Measurements from ENCODE around the gene LGR5. TPM values are rescaled to one million over a fixed set of nuclear protein-coding genes. Genes with fewer than 3 reads are reported as not detected.
"Not testable (repeated sequence)": the region's sequence is repeated elsewhere in the genome, so short reads cannot be mapped to it uniquely, and the experiment has no call there.

The LGR5 gene
- total RNA-seq, 2 experiments from 2014 or later = not detected

- ATAC-seq (ENCODE audit: low read depth) = no peak
- no peak overlapping the region for H3K4me3 Mint-ChIP-seq
- H3K4me1 Mint-ChIP-seq = no peaks in the 10 kb centered on the region
- peaks cover 19% of the 10 kb centered on the region for H3K27me3 Mint-ChIP-seq
- no peak overlapping the region for H3K27ac Mint-ChIP-seq
- DNase-seq = no peak
- no peaks in the 10 kb centered on the region for H3K36me3 Mint-ChIP-seq
- no peaks in the 10 kb centered on the region for H3K9me3 Mint-ChIP-seq
- POLR2A ChIA-PET = no interaction called here
These were observed 29.7 kb downstream of the LGR5 start for GRCh38 chr12:71469258-71469750.

GRCh38 chr12:71472441-71472911 lies 32.9 kb downstream of the LGR5 start:
- H3K36me3 Mint-ChIP-seq = no peaks in the 10 kb centered on the region
- H3K27ac Mint-ChIP-seq = no peak overlapping the region
- no peak overlapping the region for H3K4me3 Mint-ChIP-seq
- POLR2A ChIA-PET = no interaction called here
- DNase-seq = no peak
- peaks cover 7% of the 10 kb centered on the region for H3K27me3 Mint-ChIP-seq
- ATAC-seq (ENCODE audit: low read depth) = no peak
- no peaks in the 10 kb centered on the region for H3K4me1 Mint-ChIP-seq
- H3K9me3 Mint-ChIP-seq = no peaks in the 10 kb centered on the region

GRCh38 chr12:71474791-71475190 lies 35.2 kb downstream of the LGR5 start:
- Mint-ChIP-seq H3K36me3 (no peaks in the 10 kb centered on the region), H3K4me1 (no peaks in the 10 kb centered on the region), H3K4me3 (no peak overlapping the region), H3K27ac (no peak overlapping the region), H3K9me3 (no peaks in the 10 kb centered on the region), H3K27me3 (peaks cover 2% of the 10 kb centered on the region)
- POLR2A ChIA-PET = no interaction called here
- ATAC-seq (ENCODE audit: low read depth) (no peak), DNase-seq (no peak)

GRCh38 chr12:71475280-71475679 lies 35.7 kb downstream of the LGR5 start:
- Mint-ChIP-seq H3K27me3 (peaks cover 2% of the 10 kb centered on the region), H3K9me3 (no peaks in the 10 kb centered on the region), H3K4me1 (no peaks in the 10 kb centered on the region), H3K27ac (no peak overlapping the region), H3K36me3 (no peaks in the 10 kb centered on the region), H3K4me3 (no peak overlapping the region)
- POLR2A ChIA-PET = no interaction called here
- ATAC-seq (ENCODE audit: low read depth) = no peak
- DNase-seq = no peak

GRCh38 chr12:71476513-71476912 lies 36.9 kb downstream of the LGR5 start:
- Mint-ChIP-seq H3K27me3 (peaks cover 2% of the 10 kb centered on the region), H3K36me3 (no peaks in the 10 kb centered on the region), H3K4me3 (no peak overlapping the region), H3K4me1 (no peaks in the 10 kb centered on the region), H3K27ac (no peak overlapping the region), H3K9me3 (peaks cover 2% of the 10 kb centered on the region)
- POLR2A ChIA-PET = no interaction called here
- no peak for DNase-seq
- no peak for ATAC-seq (ENCODE audit: low read depth)

- ATAC-seq (ENCODE audit: low read depth) (no peak), DNase-seq (no peak)
- H3K9me3 Mint-ChIP-seq = peaks cover 2% of the 10 kb centered on the region
- POLR2A ChIA-PET = no interaction called here
- peaks cover 2% of the 10 kb centered on the region for H3K27me3 Mint-ChIP-seq
- no peak overlapping the region for H3K4me3 Mint-ChIP-seq
- H3K4me1 Mint-ChIP-seq = no peaks in the 10 kb centered on the region
- H3K36me3 Mint-ChIP-seq = no peaks in the 10 kb centered on the region
- no peak overlapping the region for H3K27ac Mint-ChIP-seq
These were observed 38.0 kb downstream of the LGR5 start for GRCh38 chr12:71477609-71478008.

- Mint-ChIP-seq H3K9me3 (peaks cover 2% of the 10 kb centered on the region), H3K36me3 (no peaks in the 10 kb centered on the region), H3K4me3 (no peak overlapping the region), H3K4me1 (no peaks in the 10 kb centered on the region), H3K27me3 (no peaks in the 10 kb centered on the region), H3K27ac (no peak overlapping the region)
- POLR2A ChIA-PET = no interaction called here
- ATAC-seq (ENCODE audit: low read depth) (no peak), DNase-seq (no peak)
These were observed 38.7 kb downstream of the LGR5 start for GRCh38 chr12:71478270-71478669.

GRCh38 chr12:71484272-71484905 lies 44.8 kb downstream of the LGR5 start:
- Mint-ChIP-seq H3K9me3 (peaks cover 2% of the 10 kb centered on the region), H3K36me3 (no peaks in the 10 kb centered on the region), H3K4me3 (no peak overlapping the region), H3K27ac (no peak overlapping the region), H3K4me1 (no peaks in the 10 kb centered on the region), H3K27me3 (peaks cover 4% of the 10 kb centered on the region)
- DNase-seq (no peak), ATAC-seq (ENCODE audit: low read depth) (no peak)
- POLR2A ChIA-PET = no interaction called here

GRCh38 chr12:71490844-71491243 lies 51.2 kb downstream of the LGR5 start:
- H3K9me3 Mint-ChIP-seq; H3K27me3 Mint-ChIP-seq; H3K4me1 Mint-ChIP-seq; ATAC-seq (ENCODE audit: low read depth); H3K4me3 Mint-ChIP-seq; H3K36me3 Mint-ChIP-seq; DNase-seq; POLR2A ChIA-PET; H3K27ac Mint-ChIP-seq: not testable (repeated sequence)

- peaks cover 5% of the 10 kb centered on the region for H3K9me3 Mint-ChIP-seq
- H3K4me3 Mint-ChIP-seq = no peak overlapping the region
- POLR2A ChIA-PET = no interaction called here
- ATAC-seq (ENCODE audit: low read depth) = no peak
- H3K27ac Mint-ChIP-seq = no peak overlapping the region
- H3K27me3 Mint-ChIP-seq = no peaks in the 10 kb centered on the region
- DNase-seq = no peak
- H3K36me3 Mint-ChIP-seq = no peaks in the 10 kb centered on the region
- H3K4me1 Mint-ChIP-seq = no peaks in the 10 kb centered on the region
These were observed 53.0 kb downstream of the LGR5 start for GRCh38 chr12:71492604-71493003.

GRCh38 chr12:71499834-71500233 lies 60.2 kb downstream of the LGR5 start:
- DNase-seq = no peak
- Mint-ChIP-seq H3K27me3 (no peaks in the 10 kb centered on the region), H3K9me3 (peaks cover 4% of the 10 kb centered on the region), H3K36me3 (peaks cover 4% of the 10 kb centered on the region), H3K4me3 (no peak overlapping the region), H3K27ac (no peak overlapping the region), H3K4me1 (peaks cover 8% of the 10 kb centered on the region)
- POLR2A ChIA-PET = no interaction called here
- no peak for ATAC-seq (ENCODE audit: low read depth)

- Mint-ChIP-seq H3K9me3 (peaks cover 4% of the 10 kb centered on the region), H3K4me3 (peak overlapping the region; percentile 14), H3K36me3 (peaks cover 4% of the 10 kb centered on the region), H3K27me3 (no peaks in the 10 kb centered on the region), H3K4me1 (peaks cover 8% of the 10 kb centered on the region), H3K27ac (peak overlapping the region; percentile 63)
- POLR2A ChIA-PET = no interaction called here
- no peak for DNase-seq
- peak; percentile 71 for ATAC-seq (ENCODE audit: low read depth)
These were observed 64.2 kb downstream of the LGR5 start for GRCh38 chr12:71503579-71504391.

GRCh38 chr12:71504476-71504875 lies 64.9 kb downstream of the LGR5 start:
- Mint-ChIP-seq H3K27me3 (no peaks in the 10 kb centered on the region), H3K36me3 (peaks cover 4% of the 10 kb centered on the region), H3K27ac (peak overlapping the region; percentile 54), H3K4me3 (no peak overlapping the region), H3K9me3 (peaks cover 4% of the 10 kb centered on the region), H3K4me1 (peaks cover 8% of the 10 kb centered on the region)
- DNase-seq (no peak), ATAC-seq (ENCODE audit: low read depth) (no peak)
- POLR2A ChIA-PET = no interaction called here

GRCh38 chr12:71509705-71510104 lies 70.1 kb downstream of the LGR5 start:
- no peak overlapping the region for H3K4me3 Mint-ChIP-seq
- no peaks in the 10 kb centered on the region for H3K4me1 Mint-ChIP-seq
- no peaks in the 10 kb centered on the region for H3K36me3 Mint-ChIP-seq
- no peak for DNase-seq
- POLR2A ChIA-PET = no interaction called here
- H3K9me3 Mint-ChIP-seq = peaks cover 3% of the 10 kb centered on the region
- no peak for ATAC-seq (ENCODE audit: low read depth)
- H3K27me3 Mint-ChIP-seq = no peaks in the 10 kb centered on the region
- no peak overlapping the region for H3K27ac Mint-ChIP-seq
